ENCODE results near the gene IGFBP1. TPM values are rescaled to one million over a fixed set of nuclear protein-coding genes. Genes with fewer than 3 reads are reported as not detected.

The IGFBP1 gene
- total and polyA plus RNA-seq, 2 of the 13 experiments (the other 11 are each of a cell fraction or from before 2014, with no cell fraction given) = 5.4 to 885 TPM

GRCh38 chr7:45921381-45921698 is 33.1 kb downstream of the IGFBP1 start:
- peaks cover 7% of the 10 kb centered on the region; the same call in 1 of the 2 replicates for H4K20me1 ChIP-seq (ENCODE audit: insufficient read depth, low read length)
- H3K9me3 ChIP-seq (ENCODE audit: low read length) = no peaks in the 10 kb centered on the region
- FAIRE-seq = no peak
- H3K36me3 ChIP-seq (replicated peaks in 1 of 2; ENCODE audit: control insufficient read depth in 1 of 2, insufficient read depth in 2 of 2, low read length in 2 of 2) = no peaks in the 10 kb centered on the region
- CTCF ChIA-PET (ENCODE audit: low intra/inter-chr PET ratio, low total read pairs) = interaction anchor here (2.0 to 2.9 kb wide), 3 partner anchors 431 to 1259 kb away, joined by 6 to 52 read pairs (median 13); no protein-coding TSS in a partner anchor
- no peaks in the 10 kb centered on the region for H3K79me2 ChIP-seq (ENCODE audit: insufficient read depth, low read length)
- WGBS (ENCODE audit: low lambda C conversion rate) = 67% methylated on average over 14 of the region's 31 CpGs
- no peak for DNase-seq (ENCODE audit: low spot score)
- peaks cover 7 to 55% of the 10 kb centered on the region in 2 experiments; a peak in 4 of 5 replicates for H3K27me3 ChIP-seq (ENCODE audit: control insufficient read depth in 1 of 2, insufficient read depth in 2 of 2, low read length in 2 of 2)
- BruUV-seq (replicated peaks) = no TSS peak
- no peak overlapping the region for H3K27ac ChIP-seq (ENCODE audit: extremely low read length, insufficient read depth, low read length)
- H3K4me2 ChIP-seq (ENCODE audit: low read depth, low read length) = peak overlapping the region; percentile 50; the same call in 1 of the 2 replicates
- peaks cover 27% of the 10 kb centered on the region for H3K4me1 ChIP-seq (ENCODE audit: insufficient read depth, low read length)
- no peak overlapping the region for H3K9ac ChIP-seq (ENCODE audit: insufficient read depth, low read depth, low read length)
- ATAC-seq = no peak
- POLR2A ChIA-PET = interaction anchor here (1.0 to 1.1 kb wide), 2 partner anchors 27 to 29 kb away, joined by 3 to 5 read pairs; no protein-coding TSS in a partner anchor
- in situ Hi-C loops (cut with HindIII; ENCODE audit: extremely low pct_ligation_motif_present, low pct_unique_long_range_greater_than_20kb) (loop anchor here (5.0 kb wide), 2 partner anchors 431 to 1166 kb away; no protein-coding TSS in a partner anchor), intact Hi-C loops (cut with micrococcal nuclease; ENCODE audit: unreplicated experiment) (loop anchor here (10.0 kb wide), 1 partner anchor 293 kb away; no protein-coding TSS in a partner anchor)
- H2AFZ ChIP-seq (ENCODE audit: low read length) = no peak overlapping the region
- H3K4me3 ChIP-seq (replicated peaks in 1 of 3; ENCODE audit: insufficient read depth in 1 of 3, low read depth in 2 of 3, low read length in 3 of 3) = peak overlapping the region in 1 of 3 experiments; percentile 61; a peak in 1 of 6 replicates
- TF ChIP-seq MEF2D (CRISPR knock-in tag; IDR thresholded peaks at IDR 0.05) (no peak), MED8 (CRISPR knock-in tag; IDR thresholded peaks at IDR 0.05; ENCODE audit: insufficient replicate concordance) (no peak), ETS1 (CRISPR knock-in tag; IDR thresholded peaks at IDR 0.05) (no peak), SNAI1 (CRISPR knock-in tag; IDR thresholded peaks at IDR 0.05; ENCODE audit: borderline replicate concordance) (no peak), RORA (CRISPR knock-in tag; IDR thresholded peaks at IDR 0.05) (no peak), RFXANK (CRISPR knock-in tag; IDR thresholded peaks at IDR 0.05) (no peak), ZNF788 (CRISPR knock-in tag; IDR thresholded peaks at IDR 0.05; ENCODE audit: borderline replicate concordance) (no peak), ZBTB40 (IDR thresholded peaks at IDR 0.05) (no peak), ZBTB40 (CRISPR knock-in tag; IDR thresholded peaks at IDR 0.05) (no peak), GATAD1 (CRISPR knock-in tag; IDR thresholded peaks at IDR 0.05) (no peak), ZNF850 (CRISPR knock-in tag; conservative IDR thresholded peaks at IDR 0.05) (no peak)

All from HepG2 (cell line).